NCI-H1105 (cell line): Measurements from ENCODE around the gene GPR183.

Experiments
- DNase-seq: peaks from one replicate; lab custom pipeline; 2025; lab: John Stamatoyannopoulos, UW

The GPR183 gene

GRCh38 chr13:99295488-99296252, 11.5 kb downstream of the GPR183 start:
- no peak for DNase-seq

DNA sequence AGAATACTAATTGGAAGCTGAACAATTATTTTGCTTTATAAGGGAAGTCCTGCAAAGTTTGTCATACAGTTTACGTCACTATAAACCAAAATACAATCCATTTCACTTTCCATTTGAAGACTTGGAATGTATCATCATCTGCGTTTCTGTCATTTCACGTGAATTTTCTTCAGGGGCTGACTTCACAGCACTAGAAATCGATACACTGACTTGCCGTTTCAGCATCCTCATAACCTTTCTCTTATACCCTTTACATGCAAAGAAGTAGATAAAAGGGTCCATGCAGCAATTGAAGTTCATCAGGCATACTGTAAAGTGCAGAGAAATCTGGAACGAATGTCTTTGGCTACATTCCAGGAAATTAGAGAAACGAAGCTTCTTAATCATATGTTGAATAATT, 12.2 kb downstream of the GPR183 start:
- no peak for DNase-seq

- DNase-seq = no peak
These were observed 13.0 kb downstream of the GPR183 start for GRCh38 chr13:99294198-99294597.

DNA sequence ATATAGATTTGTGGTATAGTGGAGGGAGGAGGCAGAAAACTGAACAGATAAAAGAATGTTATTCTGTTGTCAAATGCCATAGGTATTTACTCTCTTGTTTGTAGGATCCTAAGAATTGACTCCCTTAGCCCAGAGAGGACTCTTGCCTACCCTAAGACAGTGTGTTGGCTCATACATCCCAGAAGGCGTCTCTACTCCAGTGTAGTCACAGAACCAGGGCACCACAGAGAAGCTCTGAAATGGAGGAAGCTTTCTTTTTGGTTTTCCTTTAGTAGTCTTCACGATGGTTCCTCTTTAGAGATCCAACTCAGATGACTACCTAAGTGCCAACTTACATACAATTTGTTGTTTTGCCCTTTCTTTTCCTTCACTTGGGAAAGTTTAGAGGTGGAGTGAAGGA, 14.0 kb downstream of the GPR183 start:
- no peak for DNase-seq

DNA sequence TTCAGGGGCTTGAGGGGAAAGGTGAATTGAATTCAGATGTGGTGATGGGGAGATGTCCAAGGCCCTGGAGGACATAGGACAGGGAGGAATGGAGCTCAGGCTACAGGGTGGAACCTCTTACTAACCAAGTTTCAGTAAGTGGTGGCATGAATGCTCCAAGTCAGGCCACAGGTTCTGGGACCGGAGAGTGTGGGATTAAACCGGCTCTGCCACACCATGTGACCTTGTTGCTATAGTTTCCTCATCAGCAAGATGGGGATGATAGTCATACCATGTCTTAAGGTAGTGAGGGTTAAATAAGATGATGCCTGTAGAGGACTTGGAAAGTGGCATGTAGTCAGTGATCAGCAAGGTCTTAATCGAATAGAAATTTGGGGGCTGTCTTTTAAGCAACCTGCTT, 16.3 kb downstream of the GPR183 start:
- DNase-seq = no peak

DNA sequence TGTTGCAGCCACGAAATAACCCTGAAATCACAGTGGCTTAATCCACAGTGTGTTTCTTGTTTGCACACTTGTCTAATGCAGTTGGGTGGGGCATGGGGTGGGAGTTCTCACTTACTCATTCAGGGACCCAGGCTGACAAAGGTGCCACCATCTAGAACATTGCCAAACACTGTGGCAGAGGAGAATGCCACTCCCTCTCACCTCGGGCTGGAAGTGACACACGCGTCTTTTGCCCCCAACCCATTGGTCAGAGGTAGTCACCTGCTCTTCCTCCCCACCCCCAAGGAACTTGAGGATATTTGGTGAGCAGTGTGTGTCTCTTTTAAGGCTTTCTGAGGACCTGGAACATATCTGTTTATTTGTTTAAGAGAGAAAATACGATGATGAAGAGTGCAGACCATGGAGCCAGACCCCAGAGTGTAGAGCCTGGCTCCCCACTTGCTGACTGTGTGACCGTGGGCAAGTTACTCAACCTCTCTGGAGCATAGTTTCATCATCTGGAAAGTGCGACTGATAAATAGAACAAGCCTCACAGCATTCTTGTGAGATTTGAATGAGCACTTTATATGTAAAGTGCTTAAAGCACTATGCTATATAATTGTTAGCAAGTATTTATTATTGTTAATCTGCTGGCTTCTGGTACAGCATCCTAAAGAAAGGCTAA, 17.4 kb downstream of the GPR183 start:
- no peak for DNase-seq

DNA sequence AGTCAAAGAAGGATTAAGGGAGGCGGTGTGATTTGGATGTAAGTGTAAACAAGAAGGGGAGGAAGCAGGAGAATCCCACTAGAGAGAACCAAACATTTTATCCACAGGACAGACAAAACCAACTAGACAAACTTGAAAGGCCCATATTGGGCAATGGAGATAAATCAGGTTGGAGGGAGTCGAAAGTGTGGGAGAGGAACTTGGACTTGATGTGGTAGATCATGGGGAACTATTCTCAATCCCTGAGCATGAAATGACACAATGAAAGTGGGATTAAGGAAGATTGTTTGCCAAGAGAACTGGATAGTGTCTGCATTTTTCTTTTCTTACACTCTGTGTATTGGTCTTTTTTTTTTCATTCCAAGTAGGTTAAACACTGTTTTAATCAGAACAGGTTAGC, 17.9 kb downstream of the GPR183 start:
- DNase-seq = no peak

DNA sequence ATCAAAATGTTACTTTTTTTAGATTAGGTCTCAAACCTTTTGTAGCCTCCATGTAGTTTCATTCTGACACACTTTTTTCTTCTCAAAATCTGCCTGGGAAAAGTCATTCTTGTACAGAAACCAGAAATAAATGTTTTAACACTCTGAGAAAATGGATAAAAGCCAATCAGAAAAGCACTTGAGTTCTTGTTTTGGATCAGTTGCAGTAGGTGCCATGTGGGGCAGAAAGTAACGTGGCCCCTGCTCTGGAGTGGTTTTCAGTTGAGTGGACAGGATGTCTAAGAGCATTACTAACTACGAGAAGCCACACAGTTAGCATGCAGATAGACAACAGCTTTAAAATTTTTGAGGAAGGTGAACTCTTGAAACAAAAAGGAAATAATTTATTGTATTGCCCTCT, 19.1 kb downstream of the GPR183 start:
- DNase-seq = no peak

DNA sequence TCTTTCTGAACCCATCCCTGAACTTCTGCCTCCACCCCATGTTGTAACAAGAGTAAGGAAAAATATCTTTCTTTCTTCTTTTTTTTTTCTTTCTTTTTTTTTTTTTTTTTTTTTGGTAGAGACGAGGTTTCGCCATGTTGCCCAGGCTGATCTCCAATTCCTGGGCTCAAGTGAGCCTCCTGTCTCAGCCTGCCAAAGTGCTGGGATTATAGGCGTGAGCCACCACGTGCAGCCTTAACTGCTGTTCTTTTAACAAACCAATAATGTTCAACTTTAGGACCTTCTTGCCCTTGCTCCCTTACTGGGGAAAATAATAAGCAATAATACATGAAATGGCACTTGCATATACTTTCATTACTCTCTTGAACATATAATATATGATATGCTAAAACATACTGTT, 19.6 kb downstream of the GPR183 start:
- no peak for DNase-seq

- DNase-seq = no peak
These were observed 21.6 kb downstream of the GPR183 start for GRCh38 chr13:99285432-99286182.

DNA sequence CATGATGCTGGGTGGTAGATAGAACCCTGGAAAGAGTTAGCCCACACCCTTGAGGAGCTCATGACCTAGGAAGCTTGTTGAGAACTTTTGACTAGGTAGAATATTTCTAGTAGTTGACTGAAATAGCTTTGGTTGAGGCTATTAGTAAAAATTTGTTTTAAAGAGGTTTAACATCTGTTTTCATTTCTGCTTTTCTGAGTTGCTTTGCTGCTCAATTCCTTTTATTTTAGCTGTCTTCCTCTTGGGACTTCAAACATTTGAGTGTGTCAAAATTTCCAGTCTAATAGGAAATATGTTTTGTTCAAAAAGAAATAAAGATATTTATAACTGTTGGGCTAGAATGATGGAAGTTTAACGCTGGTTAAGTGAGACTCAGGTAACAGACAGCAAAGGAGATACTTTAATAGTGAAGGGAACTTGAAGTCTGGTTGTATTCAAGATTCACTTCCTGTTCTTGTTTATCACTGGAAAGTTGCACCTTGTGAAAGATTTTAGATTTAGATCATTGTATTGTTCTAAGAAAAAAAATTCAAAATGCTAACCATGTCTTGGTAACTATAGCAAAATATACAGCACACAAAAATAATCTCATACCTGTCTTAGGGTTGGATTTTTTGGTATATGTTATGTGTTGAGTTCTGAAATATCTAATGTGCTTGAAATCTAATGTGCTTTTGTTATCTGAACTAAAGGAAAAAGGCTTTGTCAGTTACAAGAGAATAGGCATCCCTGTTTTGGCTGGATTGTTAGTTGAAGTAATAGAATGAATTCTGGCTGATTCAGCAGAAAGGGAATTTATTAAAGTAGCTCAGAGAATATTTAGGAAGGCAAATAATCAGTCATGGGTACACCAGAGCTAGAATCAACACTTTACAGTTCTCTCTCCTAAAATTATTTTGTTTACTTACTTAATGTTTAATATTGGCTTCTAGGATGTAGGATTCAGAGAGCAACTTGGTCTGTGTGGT, 24.7 kb downstream of the GPR183 start:
- no peak for DNase-seq

DNA sequence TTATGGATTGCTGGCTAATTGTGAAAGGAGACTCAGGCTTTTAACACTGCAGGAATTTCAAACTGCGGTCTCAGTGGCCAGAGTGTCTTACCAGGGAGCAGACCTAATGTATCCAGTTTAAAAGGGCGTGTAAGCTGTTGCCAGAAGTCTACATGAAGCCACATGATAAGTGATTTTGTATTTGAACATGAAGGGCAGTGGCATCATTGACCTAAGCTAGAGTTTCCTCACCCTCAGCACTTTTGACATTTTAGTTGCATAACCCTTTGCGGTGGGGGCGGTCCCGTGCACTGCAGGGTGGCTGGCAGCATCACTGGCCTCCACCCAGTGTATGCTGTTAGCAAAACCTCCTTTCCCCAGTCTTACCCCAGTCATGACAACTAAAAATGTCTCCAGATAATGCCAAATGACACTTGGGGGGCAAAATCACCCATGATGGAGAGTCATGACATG, 25.4 kb downstream of the GPR183 start:
- no peak for DNase-seq

GRCh38 chr13:99280166-99280565, 27.0 kb downstream of the GPR183 start:
- no peak for DNase-seq

- no peak for DNase-seq
These were observed 27.6 kb downstream of the GPR183 start for GRCh38 chr13:99279637-99280036.

- no peak for DNase-seq
These were observed 28.4 kb downstream of the GPR183 start for GRCh38 chr13:99278843-99279242.

- DNase-seq = no peak
These were observed 29.0 kb downstream of the GPR183 start for GRCh38 chr13:99278200-99278599.

GRCh38 chr13:99277629-99278028, 29.6 kb downstream of the GPR183 start:
- no peak for DNase-seq

DNA sequence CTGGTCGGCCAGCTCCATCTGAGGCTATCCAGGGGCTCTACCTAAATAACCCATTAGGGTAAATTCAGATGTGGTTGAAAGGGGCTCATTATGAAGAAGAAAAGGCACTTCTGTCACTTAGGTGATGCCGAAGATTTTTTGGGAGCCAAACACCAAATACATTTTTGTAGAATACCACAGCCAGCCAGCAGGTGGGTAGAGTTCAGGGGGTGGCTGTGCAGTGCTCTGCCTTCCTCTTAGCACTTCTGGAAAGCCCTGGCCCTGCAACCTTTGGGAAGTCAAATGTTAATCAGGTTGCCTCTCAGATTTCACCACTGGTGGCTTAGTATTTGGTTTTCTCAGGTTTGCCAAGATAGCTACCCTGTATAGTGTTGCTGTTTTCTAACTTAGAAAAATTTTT, 30.5 kb downstream of the GPR183 start:
- no peak for DNase-seq

DNA sequence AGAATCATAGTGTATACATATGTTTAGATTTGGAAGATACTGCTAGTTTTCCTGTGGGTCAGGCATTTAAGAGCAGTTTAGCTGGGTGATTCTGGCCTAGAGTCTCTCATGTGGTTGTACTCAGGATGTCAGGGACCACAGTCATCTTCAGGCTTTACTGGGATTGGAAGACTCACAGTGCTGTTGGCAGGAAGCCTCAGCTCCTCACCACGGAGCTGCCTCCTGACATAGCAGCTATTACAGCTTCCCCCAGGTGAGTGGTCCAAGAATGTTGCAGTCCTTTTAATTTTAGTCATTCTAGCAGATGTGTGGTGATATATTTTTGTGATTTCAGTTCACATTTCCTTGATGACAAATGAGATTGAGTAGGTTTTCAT, 32.1 kb downstream of the GPR183 start:
- no peak for DNase-seq

DNA sequence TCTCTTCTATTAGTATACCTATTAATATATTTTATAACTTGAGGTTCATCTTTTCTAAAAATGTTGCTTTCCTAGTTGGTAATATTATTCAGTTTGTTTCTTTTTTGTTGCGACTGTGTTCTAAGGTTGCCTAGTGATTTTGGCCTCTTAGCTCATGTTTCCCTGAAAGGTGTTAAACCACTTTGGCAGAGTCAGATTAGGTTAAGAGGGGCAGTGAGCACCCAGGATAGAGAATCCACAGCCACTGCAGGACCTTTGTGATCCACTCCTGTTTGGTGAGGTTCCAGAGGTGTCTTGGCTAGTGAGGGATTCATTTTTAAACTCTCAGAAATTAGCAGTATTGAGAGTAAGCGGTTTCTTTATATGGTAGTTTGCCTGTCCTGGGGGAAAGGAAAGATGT, 34.1 kb downstream of the GPR183 start:
- DNase-seq = no peak

GRCh38 chr13:99272481-99272880, 34.7 kb downstream of the GPR183 start:
- no peak for DNase-seq

DNA sequence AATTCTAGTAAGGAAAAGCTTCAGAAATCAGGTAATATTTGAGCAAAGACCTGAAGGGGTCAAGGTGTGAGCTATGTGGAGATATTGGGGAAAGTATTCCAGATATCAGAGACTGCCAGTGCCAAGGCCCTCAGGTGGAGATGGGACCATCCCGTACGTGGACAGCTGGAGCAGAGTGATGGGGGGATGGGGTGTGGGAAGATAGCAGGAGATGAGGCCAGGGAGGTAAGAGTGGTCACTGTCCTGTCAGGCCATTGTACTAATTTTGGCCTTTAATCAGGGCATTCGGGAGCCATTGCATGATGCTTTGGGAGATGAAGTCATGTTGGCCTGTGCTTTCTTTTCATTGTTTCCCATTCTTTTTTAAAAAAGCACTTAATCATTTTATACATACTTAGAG, 36.0 kb downstream of the GPR183 start:
- DNase-seq = no peak
